Sigmoid colon (tissue), 3 donors: ENCODE data around the gene RYK.

Source experiments
- POLR2A ChIP-seq, 2 donors: fragments of 450-650 bp; IDR thresholded peaks; one replicate each; pipeline ENCODE4 v1.6.1; 2016; ENCODE audit warnings: antibody characterized with exemption in 2 of 2, mild to moderate bottlenecking in 2 of 2, moderate library complexity in 2 of 2
- TF ChIP-seq, protein P1 (sequence below), 4 experiments: fragments of 450-650 bp in 3 of 4; fragments of 200-600 bp in 1 of 4; IDR thresholded peaks; one replicate each; pipeline ENCODE4 v1.5.1; 2016 to 2019; ENCODE audit warnings: antibody characterized with exemption in 4 of 4, mild to moderate bottlenecking in 3 of 4, moderate library complexity in 2 of 4

- TF ChIP-seq, protein P1, sequence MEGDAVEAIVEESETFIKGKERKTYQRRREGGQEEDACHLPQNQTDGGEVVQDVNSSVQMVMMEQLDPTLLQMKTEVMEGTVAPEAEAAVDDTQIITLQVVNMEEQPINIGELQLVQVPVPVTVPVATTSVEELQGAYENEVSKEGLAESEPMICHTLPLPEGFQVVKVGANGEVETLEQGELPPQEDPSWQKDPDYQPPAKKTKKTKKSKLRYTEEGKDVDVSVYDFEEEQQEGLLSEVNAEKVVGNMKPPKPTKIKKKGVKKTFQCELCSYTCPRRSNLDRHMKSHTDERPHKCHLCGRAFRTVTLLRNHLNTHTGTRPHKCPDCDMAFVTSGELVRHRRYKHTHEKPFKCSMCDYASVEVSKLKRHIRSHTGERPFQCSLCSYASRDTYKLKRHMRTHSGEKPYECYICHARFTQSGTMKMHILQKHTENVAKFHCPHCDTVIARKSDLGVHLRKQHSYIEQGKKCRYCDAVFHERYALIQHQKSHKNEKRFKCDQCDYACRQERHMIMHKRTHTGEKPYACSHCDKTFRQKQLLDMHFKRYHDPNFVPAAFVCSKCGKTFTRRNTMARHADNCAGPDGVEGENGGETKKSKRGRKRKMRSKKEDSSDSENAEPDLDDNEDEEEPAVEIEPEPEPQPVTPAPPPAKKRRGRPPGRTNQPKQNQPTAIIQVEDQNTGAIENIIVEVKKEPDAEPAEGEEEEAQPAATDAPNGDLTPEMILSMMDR (IDR thresholded peaks at IDR 0.05), result no peak
- TF ChIP-seq POLR2A (IDR thresholded peaks at IDR 0.05), result no peak
These were observed 4.7 kb upstream of the RYK start for GRCh38 chr3:134255404-134255803.
